Measurements from ENCODE around the gene OR2AP1.
"Not testable (repeated sequence)": the region's sequence is repeated elsewhere in the genome, so short reads cannot be mapped to it uniquely, and the experiment has no call there.

OR2AP1 gene

DNA sequence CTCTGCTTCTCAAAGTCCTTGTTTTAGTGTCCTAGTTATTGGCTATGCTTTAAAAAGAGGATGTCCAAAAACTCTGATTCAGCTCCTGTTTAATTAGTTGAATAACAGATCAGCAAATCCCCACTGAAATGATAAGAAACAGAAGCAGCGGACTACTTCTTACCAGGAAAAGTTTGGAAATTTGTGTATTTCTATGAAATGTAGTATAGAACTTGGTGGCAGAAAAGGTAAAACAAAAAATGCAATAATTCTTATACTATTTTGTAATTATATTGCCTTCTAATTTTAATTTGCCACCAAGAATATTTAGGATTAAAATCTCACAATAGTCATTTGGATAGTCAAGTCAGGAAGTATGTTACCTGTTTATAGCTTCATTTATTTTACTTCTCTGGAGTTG lies at the start of gene OR2AP1:
OR2AP1 (plus strand) TSS at position 301 of the 400 bp plus-strand sequence. CDS start 1,947 bp downstream, outside the sequence.
- no peak for DNase-seq (ENCODE audit: low read depth in 2 of 3, low spot score in 2 of 3)

- not testable (repeated sequence) for DNase-seq (ENCODE audit: low read depth in 2 of 3, low spot score in 2 of 3)
Observed at GRCh38 chr12:55548235-55548634, 24.0 kb upstream of the OR2AP1 start.

- no peak for DNase-seq (ENCODE audit: low read depth in 2 of 3, low spot score in 2 of 3)
Observed at GRCh38 chr12:55548756-55549155, 23.5 kb upstream of the OR2AP1 start.

- DNase-seq (ENCODE audit: low read depth in 2 of 3, low spot score in 2 of 3): no peak
Observed at GRCh38 chr12:55549302-55549701, 23.0 kb upstream of the OR2AP1 start, which contains the start of gene OR6C4. OR6C4 (plus strand) TSS chr12:55549602; CDS start chr12:55551227, 1,625 bp downstream.

DNA sequence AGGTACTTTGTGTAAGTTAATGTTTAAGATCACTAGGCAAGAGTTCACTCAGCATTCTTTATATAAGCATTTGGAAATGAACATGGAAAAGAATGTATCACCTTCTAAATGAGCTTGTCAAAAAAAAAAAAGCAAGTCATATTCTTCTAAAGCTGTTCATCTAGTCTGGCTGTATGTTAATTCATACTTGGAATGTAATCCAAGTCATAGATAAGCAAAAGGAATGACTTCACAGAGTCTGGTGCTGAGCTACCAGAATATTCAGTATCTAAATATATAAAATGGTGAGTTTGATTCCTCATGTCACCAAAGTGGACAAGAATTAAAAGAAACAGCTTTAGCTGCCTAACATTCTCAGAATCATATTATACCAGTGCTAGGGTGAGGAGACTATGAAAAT lies 18.0 kb upstream of the OR2AP1 start:
- DNase-seq (ENCODE audit: low read depth in 2 of 3, low spot score in 2 of 3): no peak

DNA sequence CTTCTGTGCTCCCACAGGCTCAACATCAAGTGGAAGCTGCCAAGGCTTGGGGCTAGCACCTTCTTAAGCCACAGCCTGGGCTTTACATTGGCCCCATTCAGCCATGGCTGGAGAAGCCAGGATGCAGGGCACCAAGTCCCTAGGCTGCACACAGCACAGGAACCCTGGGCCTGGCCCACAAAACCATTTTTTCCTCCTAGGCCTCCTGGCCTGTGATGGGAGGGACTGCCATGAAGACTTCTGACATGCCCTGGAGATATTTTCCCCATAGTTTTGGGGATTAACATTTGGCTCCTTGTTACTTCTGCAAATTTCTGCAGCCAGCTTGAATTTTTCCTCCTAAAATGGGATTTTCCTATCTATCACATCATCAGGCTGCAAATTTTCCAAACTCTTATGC lies 2.2 kb upstream of the OR2AP1 start:
- DNase-seq (ENCODE audit: low read depth in 2 of 3, low spot score in 2 of 3): not testable (repeated sequence)

- not testable (repeated sequence) for DNase-seq (ENCODE audit: low read depth in 2 of 3, low spot score in 2 of 3)
Observed at GRCh38 chr12:55570689-55571088, 1.6 kb upstream of the OR2AP1 start.

DNA sequence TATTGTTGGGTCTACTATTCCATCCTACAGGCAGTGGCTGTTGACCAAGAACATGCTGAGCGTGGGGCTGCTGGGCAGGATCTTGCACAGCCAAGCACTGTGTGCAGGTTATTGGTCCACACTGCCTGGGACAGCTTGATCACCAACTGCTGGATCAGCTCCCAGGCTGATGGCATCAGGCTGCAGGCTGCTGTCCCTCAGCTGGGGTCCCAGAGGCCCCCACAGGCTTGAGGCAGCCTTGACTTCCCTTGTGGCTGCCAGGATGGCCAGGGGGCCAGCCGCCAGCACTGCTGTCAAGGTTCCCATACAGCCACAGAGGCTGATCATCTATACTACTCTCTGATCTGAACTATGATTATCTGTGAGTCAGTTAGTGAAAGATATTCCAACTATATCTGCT lies 9.8 kb downstream of the OR2AP1 start:
- no peak for DNase-seq (ENCODE audit: low read depth in 2 of 3, low spot score in 2 of 3)

DNA sequence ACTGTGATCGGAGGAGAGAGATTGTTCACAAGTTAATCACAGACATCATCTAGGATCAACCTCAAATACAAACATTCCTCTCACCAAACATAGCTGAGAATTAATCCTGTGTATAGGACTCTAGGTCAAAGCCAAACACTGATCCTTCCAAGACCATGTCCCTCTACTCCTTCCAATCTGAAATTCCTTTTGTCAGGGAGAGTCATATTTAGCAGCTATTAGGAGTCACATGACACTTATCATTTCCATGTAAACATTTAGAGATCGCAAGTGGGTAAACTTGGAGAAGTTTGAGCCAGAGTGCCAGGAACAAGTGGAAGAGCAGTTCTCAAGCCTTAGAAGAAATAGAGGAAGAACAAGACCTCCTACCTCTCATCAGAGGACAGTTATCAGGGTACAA lies 13.5 kb downstream of the OR2AP1 start:
- DNase-seq (ENCODE audit: low read depth in 2 of 3, low spot score in 2 of 3): no peak

- DNase-seq (ENCODE audit: low read depth in 2 of 3, low spot score in 2 of 3): not testable (repeated sequence)
Observed at GRCh38 chr12:55590152-55590551, 17.9 kb downstream of the OR2AP1 start.

GRCh38 chr12:55607821-55608594 lies 35.7 kb downstream of the OR2AP1 start:
- DNase-seq (ENCODE audit: low read depth in 2 of 3, low spot score in 2 of 3): no peak

DNA sequence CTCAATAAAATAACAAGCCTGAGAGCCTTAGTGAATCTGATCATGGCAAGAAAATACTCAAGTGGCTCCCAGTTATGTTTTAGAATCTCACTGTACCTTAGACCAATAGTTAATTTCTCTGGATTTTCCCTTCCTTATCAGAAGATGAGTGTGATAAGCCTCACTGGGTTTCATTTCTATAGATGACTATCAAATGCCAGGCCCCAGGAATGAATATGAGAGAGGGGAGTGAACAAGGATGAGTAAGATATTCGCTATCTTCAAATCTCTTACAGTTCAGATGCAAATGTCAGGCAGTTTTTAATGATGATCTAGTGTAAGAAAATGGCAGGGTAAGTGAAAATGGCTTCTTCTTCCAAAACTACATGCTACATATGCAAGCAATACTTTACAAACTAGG lies 38.3 kb downstream of the OR2AP1 start:
- DNase-seq (ENCODE audit: low read depth in 2 of 3, low spot score in 2 of 3): no peak

DNA sequence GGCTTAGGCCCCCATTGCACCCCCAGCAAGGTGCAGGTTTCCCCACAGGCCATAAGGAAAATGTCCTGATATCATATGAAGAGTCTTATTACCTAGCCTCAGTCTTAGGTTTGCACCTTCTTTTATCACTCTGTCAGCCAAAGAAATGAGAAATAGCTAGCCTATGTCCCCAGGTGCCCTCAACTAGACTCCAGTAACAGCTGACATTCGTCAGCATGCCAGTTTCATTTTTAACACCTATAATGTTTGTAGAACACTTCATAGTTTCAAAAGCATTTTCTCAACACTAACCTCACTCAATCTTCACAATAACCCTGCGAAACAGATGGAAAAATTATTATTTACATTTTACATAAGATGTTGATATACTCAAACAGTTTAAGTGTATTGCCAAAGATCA lies 40.4 kb downstream of the OR2AP1 start:
- no peak for DNase-seq (ENCODE audit: low read depth in 2 of 3, low spot score in 2 of 3)

DNA sequence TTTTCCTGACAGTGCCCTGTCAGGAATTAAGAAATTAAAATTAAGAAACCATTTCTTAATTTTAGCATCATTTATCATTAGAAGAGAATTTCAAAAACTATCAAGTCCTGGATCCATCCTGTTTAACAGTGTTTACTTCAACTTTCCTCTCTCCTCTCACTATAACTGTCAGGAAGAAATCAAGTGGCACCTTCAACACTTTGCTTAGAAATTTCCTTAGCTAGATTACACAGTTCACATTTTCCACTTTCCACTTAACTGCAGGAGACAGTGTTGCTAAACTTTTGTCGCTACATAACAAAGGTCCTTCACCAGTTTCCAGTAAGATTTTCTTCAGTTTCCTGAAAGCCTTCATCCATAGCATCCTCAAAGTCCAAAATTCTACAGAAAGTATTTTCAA lies 42.5 kb downstream of the OR2AP1 start:
- DNase-seq (ENCODE audit: low read depth in 2 of 3, low spot score in 2 of 3): no peak

- peak in 1 of 3 experiments; percentile 30 for DNase-seq (ENCODE audit: low read depth in 2 of 3, low spot score in 2 of 3)
Observed at GRCh38 chr12:55619354-55620138, 47.3 kb downstream of the OR2AP1 start.

DNA sequence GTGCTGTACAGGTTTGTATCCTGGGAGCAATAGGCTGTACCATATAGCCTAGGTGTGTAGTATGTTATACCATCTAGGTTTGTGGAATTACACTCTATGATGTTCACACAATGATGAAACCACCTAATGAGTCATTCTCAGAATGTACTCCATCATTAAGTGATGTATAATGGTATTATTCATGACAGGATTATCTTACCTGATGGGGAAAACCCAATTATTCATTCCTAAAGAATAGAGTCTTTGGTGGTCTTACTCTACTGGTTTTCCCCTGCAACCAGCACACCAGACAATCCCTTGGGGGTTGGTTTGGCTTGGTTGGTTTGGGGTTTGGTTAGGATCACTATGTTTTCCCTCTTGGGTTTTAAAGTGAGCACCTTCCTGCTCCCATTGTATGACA lies 51.8 kb downstream of the OR2AP1 start:
- no peak for DNase-seq (ENCODE audit: low read depth in 2 of 3, low spot score in 2 of 3)

Measured in activated CD8-positive, alpha-beta memory T cell treated with anti-CD3 and anti-CD28 coated beads for 48 hours (primary cell).